Muscle layer of colon (tissue), 2 donors: ENCODE data around the gene AURKAIP1.
"Not testable (repeated sequence)": the region's sequence is repeated elsewhere in the genome, so short reads cannot be mapped to it uniquely, and the experiment has no call there.

ENCODE experiments used
- H3K27ac ChIP-seq: one replicate; pipeline ENCODE4 v1.7.0; 2013; ENCODE audit warnings: low read depth, mild to moderate bottlenecking, low read length, moderate library complexity
- H3K27me3 ChIP-seq, 2 donors: one replicate each; pipeline ENCODE4 v1.7.0; 2013; ENCODE audit warnings: low read length in 2 of 2, mild to moderate bottlenecking in 2 of 2; ENCODE audit not compliant: insufficient read depth in 2 of 2, control insufficient read depth in 1 of 2
- H3K36me3 ChIP-seq: one replicate; pipeline ENCODE4 v1.7.0; 2013; ENCODE audit warnings: mild to moderate bottlenecking, low read length; ENCODE audit not compliant: insufficient read depth
- H3K4me1 ChIP-seq: one replicate; pipeline ENCODE4 v1.7.0; 2013; ENCODE audit warnings: mild to moderate bottlenecking, low read length; ENCODE audit not compliant: insufficient read depth
- H3K4me3 ChIP-seq, 2 donors: one replicate each; pipeline ENCODE4 v1.7.0; 2013; ENCODE audit warnings: low read length in 2 of 2, low read depth in 1 of 2, mild to moderate bottlenecking in 1 of 2, moderate library complexity in 1 of 2
- H3K9ac ChIP-seq: one replicate; pipeline ENCODE4 v1.7.0; 2013; ENCODE audit warnings: low read length
- H3K9me3 ChIP-seq: one replicate; pipeline ENCODE4 v1.7.0; 2013; ENCODE audit warnings: mild to moderate bottlenecking, low read length
- donor health status: abdominal sarcoma.
- donor health status: Adenocarcinoma of cecum.

The AURKAIP1 gene

GRCh38 chr1:1418464-1419362 is 43.7 kb upstream of the AURKAIP1 start:
- Histone ChIP-seq H3K4me1 (peaks cover 8% of the 10 kb centered on the region), H3K27me3 (peaks cover 0 to 4% of the 10 kb centered on the region in 2 donors), H3K9me3 (no peaks in the 10 kb centered on the region), H3K36me3 (no peaks in the 10 kb centered on the region), H3K4me3 (no peak overlapping the region), H3K9ac (no peak overlapping the region), H3K27ac (peak overlapping the region; percentile 56)

GRCh38 chr1:1417825-1418463 is 42.9 kb upstream of the AURKAIP1 start:
- not testable (repeated sequence) for H3K4me3 ChIP-seq, H3K4me1 ChIP-seq, H3K9me3 ChIP-seq, H3K9ac ChIP-seq, H3K27ac ChIP-seq, H3K36me3 ChIP-seq, H3K27me3 ChIP-seq

- not testable (repeated sequence) for H3K27ac ChIP-seq, H3K9me3 ChIP-seq, H3K9ac ChIP-seq, H3K4me3 ChIP-seq, H3K27me3 ChIP-seq, H3K36me3 ChIP-seq, H3K4me1 ChIP-seq
Observed at GRCh38 chr1:1417396-1417795, 42.4 kb upstream of the AURKAIP1 start.

GRCh38 chr1:1415751-1416150 is 40.7 kb upstream of the AURKAIP1 start:
- peaks cover 2% of the 10 kb centered on the region for H3K4me1 ChIP-seq
- no peak overlapping the region for H3K27ac ChIP-seq
- no peaks in the 10 kb centered on the region for H3K36me3 ChIP-seq
- no peak overlapping the region for H3K9ac ChIP-seq
- H3K4me3 ChIP-seq, result no peak overlapping the region
- no peaks in the 10 kb centered on the region for H3K9me3 ChIP-seq
- H3K27me3 ChIP-seq, result peaks cover 0 to 2% of the 10 kb centered on the region in 2 donors

GRCh38 chr1:1412311-1412902 is 37.4 kb upstream of the AURKAIP1 start:
- not testable (repeated sequence) for H3K9me3 ChIP-seq, H3K4me1 ChIP-seq, H3K9ac ChIP-seq, H3K4me3 ChIP-seq, H3K27me3 ChIP-seq, H3K27ac ChIP-seq, H3K36me3 ChIP-seq

- H3K9ac ChIP-seq, result no peak overlapping the region
- H3K4me3 ChIP-seq, result no peak overlapping the region
- no peaks in the 10 kb centered on the region for H3K27me3 ChIP-seq
- peaks cover 9% of the 10 kb centered on the region for H3K4me1 ChIP-seq
- no peak overlapping the region for H3K27ac ChIP-seq
- H3K9me3 ChIP-seq, result no peaks in the 10 kb centered on the region
- H3K36me3 ChIP-seq, result no peaks in the 10 kb centered on the region
Observed at GRCh38 chr1:1411626-1412025, 36.6 kb upstream of the AURKAIP1 start.

GRCh38 chr1:1410238-1410637 is 35.2 kb upstream of the AURKAIP1 start:
- not testable (repeated sequence) for H3K27ac ChIP-seq, H3K9me3 ChIP-seq, H3K9ac ChIP-seq, H3K4me3 ChIP-seq, H3K27me3 ChIP-seq, H3K36me3 ChIP-seq
- H3K4me1 ChIP-seq, result peaks cover 21% of the 10 kb centered on the region

- H3K36me3 ChIP-seq, result peaks cover 24% of the 10 kb centered on the region
- peak overlapping the region; percentile 95 for H3K27ac ChIP-seq
- peak overlapping the region; percentile 94 to 98 for H3K4me3 ChIP-seq
- peaks cover 24% of the 10 kb centered on the region for H3K4me1 ChIP-seq
- H3K27me3 ChIP-seq, result no peaks in the 10 kb centered on the region
- no peaks in the 10 kb centered on the region for H3K9me3 ChIP-seq
- H3K9ac ChIP-seq, result peak overlapping the region; percentile 53
Observed at GRCh38 chr1:1407636-1408318, 32.8 kb upstream of the AURKAIP1 start.

- H3K9me3 ChIP-seq, result no peaks in the 10 kb centered on the region
- H3K4me1 ChIP-seq, result peaks cover 24% of the 10 kb centered on the region
- H3K27me3 ChIP-seq, result no peaks in the 10 kb centered on the region
- peak within 1 kb of the TSS; percentile 65 for H3K9ac ChIP-seq
- H3K36me3 ChIP-seq, result peaks cover 26% of the 10 kb centered on the region
- peak within 1 kb of the TSS; percentile 94 to 98 for H3K4me3 ChIP-seq
- H3K27ac ChIP-seq, result peak within 1 kb of the TSS; percentile 95
Observed at GRCh38 chr1:1406821-1407635, 32.0 kb upstream of the AURKAIP1 start, which contains the start of gene MRPL20. Gene MRPL20 (minus strand): TSS chr1:1407293. CDS start chr1:1407217, 76 bp downstream.

GRCh38 chr1:1406101-1406820 is 31.3 kb upstream of the AURKAIP1 start:
- Histone ChIP-seq H3K4me1 (peaks cover 24% of the 10 kb centered on the region), H3K36me3 (peaks cover 34% of the 10 kb centered on the region)

More at GRCh38 chr1:1406101-1406820, 31.3 kb upstream of the AURKAIP1 start:
- Histone ChIP-seq H3K9me3 (no peaks in the 10 kb centered on the region), H3K9ac (peak overlapping the region; percentile 65), H3K27me3 (no peaks in the 10 kb centered on the region), H3K27ac (peak overlapping the region; percentile 95), H3K4me3 (peak overlapping the region; percentile 94 to 98)
